GM18507 (cell line): Measurements from ENCODE around the gene NAA16.
"Not testable (repeated sequence)": the region's sequence is repeated elsewhere in the genome, so short reads cannot be mapped to it uniquely, and the experiment has no call there.

Source experiments
- DNase-seq: peaks from one replicate; pipeline ENCODE4 v3.0.0; 2011; ENCODE audit warnings: low read depth; ENCODE audit not compliant: insufficient read length; ENCODE audit errors: extremely low spot score
- FAIRE-seq: peaks from 2 replicates; lab custom pipeline; 2011; peaks lifted over from hg19 to GRCh38; lab: Jason Lieb, UNC

The NAA16 gene

GRCh38 chr13:41310963-41311405, at the start of gene NAA16:
Gene NAA16, plus strand, starts transcription at chr13:41311267. Its CDS starts 262 bp downstream, at chr13:41311529.
- FAIRE-seq = peak; percentile 85
- peak; percentile 93 for DNase-seq

GRCh38 chr13:41263261-41263971, 47.7 kb upstream of the NAA16 start, which contains the start of gene MTRF1:
Gene MTRF1, minus strand, starts transcription at chr13:41263576. Its CDS starts 2,669 bp downstream, at chr13:41260907.
- FAIRE-seq (peak; percentile 92), DNase-seq (peak; percentile 62)

- no peak for FAIRE-seq
- no peak for DNase-seq
These were observed 44.0 kb upstream of the NAA16 start for GRCh38 chr13:41267106-41267505.

- FAIRE-seq (no peak), DNase-seq (no peak)
These were observed 42.3 kb upstream of the NAA16 start for GRCh38 chr13:41268764-41269163.

GRCh38 chr13:41271456-41272285, 39.4 kb upstream of the NAA16 start:
- FAIRE-seq = peak; percentile 80
- DNase-seq = no peak

- no peak for DNase-seq
- FAIRE-seq = no peak
These were observed 37.1 kb upstream of the NAA16 start for GRCh38 chr13:41273831-41274441.

GRCh38 chr13:41274881-41275280, 36.2 kb upstream of the NAA16 start:
- no peak for FAIRE-seq

GRCh38 chr13:41276824-41277223, 34.2 kb upstream of the NAA16 start:
- no peak for FAIRE-seq

More at GRCh38 chr13:41274881-41275280, 36.2 kb upstream of the NAA16 start:
- DNase-seq = no peak

GRCh38 chr13:41279156-41279555, 31.9 kb upstream of the NAA16 start:
- FAIRE-seq, DNase-seq: not testable (repeated sequence)

More at GRCh38 chr13:41276824-41277223, 34.2 kb upstream of the NAA16 start:
- DNase-seq = no peak

- FAIRE-seq (peak; percentile 12), DNase-seq (no peak)
These were observed 28.9 kb upstream of the NAA16 start for GRCh38 chr13:41282129-41282571.

GRCh38 chr13:41284512-41285288, 26.4 kb upstream of the NAA16 start:
- DNase-seq = no peak
- FAIRE-seq = no peak

GRCh38 chr13:41286370-41286769, 24.7 kb upstream of the NAA16 start:
- DNase-seq = no peak
- FAIRE-seq = no peak

- FAIRE-seq (no peak), DNase-seq (no peak)
These were observed 21.6 kb upstream of the NAA16 start for GRCh38 chr13:41289463-41289881.

- no peak for DNase-seq
- no peak for FAIRE-seq
These were observed 19.8 kb upstream of the NAA16 start for GRCh38 chr13:41291246-41291645.

- FAIRE-seq = no peak
These were observed 17.8 kb upstream of the NAA16 start for GRCh38 chr13:41293272-41293671.

GRCh38 chr13:41294914-41295313, 16.2 kb upstream of the NAA16 start:
- DNase-seq (no peak), FAIRE-seq (peak; percentile 15)

More at GRCh38 chr13:41293272-41293671, 17.8 kb upstream of the NAA16 start:
- DNase-seq = no peak

GRCh38 chr13:41295973-41296372, 15.1 kb upstream of the NAA16 start:
- no peak for DNase-seq
- FAIRE-seq = no peak

GRCh38 chr13:41296879-41297646, 14.0 kb upstream of the NAA16 start:
- DNase-seq = no peak
- no peak for FAIRE-seq
